GM06990 (cell line): ENCODE results near the gene RPA3.

Experiments
- DNase-seq: peaks from one replicate; pipeline ENCODE4 v3.0.0-alpha.2; 2011; ENCODE audit not compliant: insufficient read length; ENCODE audit errors: extremely low read depth
- H3K27me3 ChIP-seq: replicated peaks from 2 replicates; pipeline ENCODE4 v1.6.0; 2011; ENCODE audit warnings: low read length; ENCODE audit not compliant: control insufficient read depth, insufficient read depth
- H3K36me3 ChIP-seq: 2 replicates; pipeline ENCODE4 v1.5.1; 2011; ENCODE audit warnings: low read length; ENCODE audit not compliant: control insufficient read depth, insufficient read depth
- H3K4me3 ChIP-seq: replicated peaks from 2 replicates; pipeline ENCODE4 v1.5.1; 2011; ENCODE audit warnings: low read depth, mild to moderate bottlenecking, control low read depth, low read length
- TF ChIP-seq, protein P1 (sequence below): IDR thresholded peaks from 2 replicates; pipeline ENCODE4 v1.5.1; 2011; ENCODE audit warnings: low read length, control low read depth, mild to moderate bottlenecking, inconsistent platforms; ENCODE audit not compliant: insufficient read depth, poor library complexity, severe bottlenecking

Gene RPA3

DNA sequence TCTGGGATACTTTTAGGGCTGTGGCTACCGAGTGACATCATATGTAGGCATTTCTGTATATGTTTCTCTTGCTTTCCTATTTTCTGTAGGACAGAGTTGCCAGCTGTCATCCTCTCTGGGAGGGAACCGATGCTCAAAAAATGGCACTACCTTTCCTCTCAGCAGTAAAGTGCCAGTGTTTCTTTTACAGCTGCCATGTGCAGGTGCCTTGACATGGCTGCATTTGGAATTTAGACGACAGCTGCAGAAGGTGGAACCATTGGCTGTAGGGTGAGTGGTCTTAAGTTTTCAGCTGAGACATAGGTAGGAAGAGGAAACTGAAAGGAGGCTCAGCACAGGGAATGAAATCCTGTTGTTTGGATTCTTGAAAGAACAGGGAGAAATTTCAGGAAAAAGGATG lies 20.2 kb upstream of the RPA3 start:
- no peak for DNase-seq
- Histone ChIP-seq H3K4me3 (no peak overlapping the region), H3K36me3 (no peaks in the 10 kb centered on the region), H3K27me3 (no peaks in the 10 kb centered on the region)
- TF ChIP-seq, protein P1, sequence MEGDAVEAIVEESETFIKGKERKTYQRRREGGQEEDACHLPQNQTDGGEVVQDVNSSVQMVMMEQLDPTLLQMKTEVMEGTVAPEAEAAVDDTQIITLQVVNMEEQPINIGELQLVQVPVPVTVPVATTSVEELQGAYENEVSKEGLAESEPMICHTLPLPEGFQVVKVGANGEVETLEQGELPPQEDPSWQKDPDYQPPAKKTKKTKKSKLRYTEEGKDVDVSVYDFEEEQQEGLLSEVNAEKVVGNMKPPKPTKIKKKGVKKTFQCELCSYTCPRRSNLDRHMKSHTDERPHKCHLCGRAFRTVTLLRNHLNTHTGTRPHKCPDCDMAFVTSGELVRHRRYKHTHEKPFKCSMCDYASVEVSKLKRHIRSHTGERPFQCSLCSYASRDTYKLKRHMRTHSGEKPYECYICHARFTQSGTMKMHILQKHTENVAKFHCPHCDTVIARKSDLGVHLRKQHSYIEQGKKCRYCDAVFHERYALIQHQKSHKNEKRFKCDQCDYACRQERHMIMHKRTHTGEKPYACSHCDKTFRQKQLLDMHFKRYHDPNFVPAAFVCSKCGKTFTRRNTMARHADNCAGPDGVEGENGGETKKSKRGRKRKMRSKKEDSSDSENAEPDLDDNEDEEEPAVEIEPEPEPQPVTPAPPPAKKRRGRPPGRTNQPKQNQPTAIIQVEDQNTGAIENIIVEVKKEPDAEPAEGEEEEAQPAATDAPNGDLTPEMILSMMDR: no peak

DNA sequence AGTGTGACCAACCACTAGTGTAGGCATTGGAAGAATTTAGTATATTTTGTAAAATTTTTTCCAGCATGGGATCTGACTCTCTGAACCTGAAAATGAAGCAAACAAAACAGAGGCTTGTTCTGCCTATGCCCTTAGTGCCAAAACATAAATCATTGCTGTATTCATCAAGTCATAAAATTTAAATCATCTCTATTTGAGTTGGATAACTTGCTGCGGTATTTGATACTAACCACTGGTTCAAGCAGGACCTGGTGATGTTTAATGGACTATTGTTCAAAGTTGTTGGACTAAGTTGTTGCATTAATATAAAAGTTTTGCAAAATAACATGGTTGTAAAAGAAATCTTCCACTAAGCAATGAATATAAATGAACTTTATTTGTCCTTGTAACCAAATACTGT lies 19.8 kb upstream of the RPA3 start:
- Histone ChIP-seq H3K27me3 (no peaks in the 10 kb centered on the region), H3K36me3 (no peaks in the 10 kb centered on the region), H3K4me3 (no peak overlapping the region)
- TF ChIP-seq, protein P1: no peak
- no peak for DNase-seq

DNA sequence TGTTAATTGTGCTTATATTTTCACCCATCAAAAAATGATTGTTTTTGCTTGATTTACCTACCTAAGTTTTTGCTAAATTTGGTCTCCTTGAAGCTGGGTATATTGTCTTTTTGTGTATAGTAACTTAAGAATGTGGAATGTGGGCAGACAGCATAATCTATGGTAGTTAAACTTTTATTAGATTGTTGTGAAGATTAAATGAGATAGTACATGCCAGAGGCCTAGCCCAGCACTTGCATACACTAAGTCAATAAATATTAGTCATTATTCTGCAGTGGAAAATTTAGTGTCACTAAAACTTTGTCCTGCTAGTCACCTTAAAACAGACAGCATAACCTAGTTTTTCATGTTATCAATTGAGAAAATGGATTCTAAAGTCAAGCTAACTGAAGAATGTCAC lies 19.3 kb upstream of the RPA3 start:
- TF ChIP-seq, protein P1: no peak
- Histone ChIP-seq H3K27me3 (no peaks in the 10 kb centered on the region), H3K36me3 (no peaks in the 10 kb centered on the region), H3K4me3 (no peak overlapping the region)
- no peak for DNase-seq

DNA sequence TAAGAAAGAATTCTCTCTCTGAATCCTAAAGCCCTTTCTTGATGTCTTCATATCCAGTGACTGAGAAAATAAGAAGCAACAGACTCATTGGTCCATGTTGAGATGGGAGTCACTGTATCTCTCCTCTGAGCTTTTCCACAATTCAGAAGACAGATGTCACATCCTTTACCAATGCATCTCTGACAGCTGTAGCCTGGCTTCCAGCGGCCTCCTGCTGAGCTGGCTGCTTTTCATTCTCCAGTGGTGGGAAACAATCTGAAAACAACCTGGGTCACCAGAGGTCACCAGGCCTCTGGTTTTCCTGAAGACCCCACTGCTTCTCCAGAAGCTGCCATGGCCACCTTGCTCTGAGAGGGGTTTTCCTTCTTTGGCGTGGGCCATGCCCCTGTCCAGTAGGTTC lies 18.3 kb upstream of the RPA3 start:
- Histone ChIP-seq H3K36me3 (no peaks in the 10 kb centered on the region), H3K27me3 (no peaks in the 10 kb centered on the region), H3K4me3 (no peak overlapping the region)
- TF ChIP-seq, protein P1: no peak
- DNase-seq: no peak

DNA sequence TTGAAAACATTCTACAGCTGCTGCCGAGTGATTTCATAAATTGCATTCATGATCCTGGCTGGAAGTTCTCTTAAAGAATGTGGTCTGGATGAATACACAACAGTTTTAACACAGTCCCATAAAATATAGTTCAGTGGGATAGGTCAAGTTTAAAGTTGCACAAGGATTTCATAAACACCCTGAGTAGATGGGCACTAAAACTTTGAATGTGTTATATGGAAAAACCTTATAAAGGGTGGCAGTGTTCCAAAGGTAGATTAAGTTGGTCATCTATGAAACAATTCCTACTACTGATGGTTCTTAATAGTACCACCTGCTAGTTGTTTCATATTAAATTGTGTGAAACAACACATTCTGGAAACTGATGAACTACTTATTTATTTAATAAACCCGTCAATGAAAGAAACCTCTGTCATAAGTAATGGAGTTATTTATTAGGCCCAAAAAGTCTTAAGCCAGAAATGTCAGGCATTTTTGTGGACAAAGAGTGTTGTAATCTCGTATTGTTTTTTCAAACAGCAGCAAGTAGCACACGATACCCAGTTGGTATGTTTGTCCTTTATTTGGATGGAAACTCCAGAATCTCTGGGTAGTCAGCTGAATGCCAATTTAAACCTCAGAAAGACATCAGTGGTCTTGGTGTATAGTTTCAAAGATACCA lies 14.3 kb upstream of the RPA3 start:
- no peak overlapping the region for H3K4me3 ChIP-seq

More for the DNA sequence above, 14.3 kb upstream of the RPA3 start:
- Histone ChIP-seq H3K27me3 (no peaks in the 10 kb centered on the region), H3K36me3 (no peaks in the 10 kb centered on the region)
- TF ChIP-seq, protein P1: no peak
- no peak for DNase-seq
